H1 (cell line): ENCODE measurements around the gene TRAP1. TPM values are rescaled to one million over a fixed set of nuclear protein-coding genes. Genes with fewer than 3 reads are reported as not detected.

Experiments used
- CTCF ChIA-PET: fragments of 300-600 bp; sonication (Branson Sonifier 250); formaldehyde crosslinking; loops from one replicate; lab custom pipeline; 2021; ENCODE audit not compliant: partially characterized antibody; lab: Charles Lee
- POLR2A ChIA-PET: fragments of 300-600 bp; sonication (Branson Sonifier 250); formaldehyde crosslinking; loops from one replicate; lab custom pipeline; 2021; ENCODE audit warnings: inconsistent platforms; ENCODE audit not compliant: partially characterized antibody; lab: Charles Lee
- DNase-seq, 2 experiments: peaks; one replicate each; pipeline versions ENCODE4 v3.0.0 to v3.0.0-alpha.2; 2010 to 2022; ENCODE audit warnings: low spot score in 2 of 2, low read depth in 1 of 2, mixed read lengths in 1 of 2
- FAIRE-seq: peaks from 2 replicates; lab custom pipeline; 2011; peaks lifted over from hg19 to GRCh38; lab: Jason Lieb, UNC
- H2AFZ ChIP-seq: 2 replicates; pipeline ENCODE4 v1.8.1; 2012; ENCODE audit warnings: low read length, inconsistent platforms
- H2AK5ac ChIP-seq: 2 replicates; pipeline ENCODE4 v1.6.1; 2013; ENCODE audit warnings: low read depth, low read length
- H2BK120ac ChIP-seq: replicated peaks from 2 replicates; pipeline ENCODE3; 2013; ENCODE audit warnings: low read depth, low read length, inconsistent platforms
- H2BK12ac ChIP-seq: 2 replicates; pipeline ENCODE4 v1.6.1; 2013; ENCODE audit warnings: low read depth, low read length
- H2BK15ac ChIP-seq: 2 replicates; pipeline ENCODE4 v1.6.1; 2013; ENCODE audit warnings: low read length
- H2BK20ac ChIP-seq: 2 replicates; pipeline ENCODE4 v1.6.1; 2013; ENCODE audit warnings: low read length
- H2BK5ac ChIP-seq: 2 replicates; pipeline ENCODE4 v1.6.1; 2013; ENCODE audit warnings: low read depth, low read length
- H3K14ac ChIP-seq: 2 replicates; pipeline ENCODE4 v1.6.1; 2013; ENCODE audit warnings: inconsistent platforms; ENCODE audit not compliant: insufficient read length
- H3K18ac ChIP-seq: 2 replicates; pipeline ENCODE4 v1.6.1; 2013; ENCODE audit warnings: low read length; ENCODE audit errors: extremely low read depth
- H3K23ac ChIP-seq: 2 replicates; pipeline ENCODE4 v1.6.1; 2013; ENCODE audit warnings: inconsistent platforms; ENCODE audit not compliant: insufficient read length
- H3K23me2 ChIP-seq: 2 replicates; pipeline ENCODE4 v1.6.1; 2013; ENCODE audit warnings: low read depth, low read length
- H3K27ac ChIP-seq: 2 replicates; pipeline ENCODE4 v1.6.1; 2011; ENCODE audit warnings: low read depth, low read length, inconsistent platforms
- H3K27me3 ChIP-seq, 4 experiments: replicated peaks in 1 of 4; 1 replicate in 1 of 4; 2 replicates in 3 of 4; pipeline versions ENCODE4 v1.6.1 to v1.8.1; 2011 to 2013; ENCODE audit warnings: low read length in 3 of 4, mild to moderate bottlenecking in 3 of 4, inconsistent platforms in 2 of 4, mixed read lengths in 2 of 4, moderate library complexity in 1 of 4; ENCODE audit not compliant: control insufficient read depth in 3 of 4, insufficient read depth in 3 of 4; ENCODE audit errors: extremely low read depth in 1 of 4
- H3K36me3 ChIP-seq, 4 experiments: 2 replicates each; pipeline versions ENCODE4 v1.6.1 to v1.8.1; 2011 to 2013; ENCODE audit warnings: mild to moderate bottlenecking in 4 of 4, low read length in 3 of 4, moderate library complexity in 2 of 4, control low read depth in 1 of 4, inconsistent platforms in 1 of 4; ENCODE audit not compliant: insufficient read depth in 4 of 4, control insufficient read depth in 2 of 4
- H3K4ac ChIP-seq: replicated peaks from 2 replicates; pipeline ENCODE3; 2013; ENCODE audit warnings: low read length, low read depth, mixed read lengths, inconsistent platforms; ENCODE audit not compliant: insufficient read length
- H3K4me1 ChIP-seq, 4 experiments: replicated peaks in 1 of 4; 1 replicate in 1 of 4; 2 replicates in 3 of 4; pipeline versions ENCODE4 v1.6.1 to v1.8.1; 2011 to 2013; ENCODE audit warnings: low read length in 3 of 4, inconsistent platforms in 2 of 4, mixed read lengths in 1 of 4; ENCODE audit not compliant: insufficient read depth in 4 of 4, control insufficient read depth in 3 of 4
- H3K4me2 ChIP-seq, 2 experiments: 2 replicates each; pipeline versions ENCODE4 v1.6.1 to v1.8.1; 2011 to 2013; ENCODE audit warnings: low read depth in 2 of 2, low read length in 2 of 2, control low read depth in 1 of 2, inconsistent platforms in 1 of 2, mild to moderate bottlenecking in 1 of 2; ENCODE audit not compliant: insufficient read depth in 1 of 2
- H3K4me3 ChIP-seq, 4 experiments: fragments of 200-600, 300-600 bp in 1 of 4; sonication (generic), shearing (Covaris generic), sonication (Bioruptor Twin) in 1 of 4; 2 replicates each; pipeline versions ENCODE4 v1.5.1 to v1.8.1; 2011 to 2016; ENCODE audit warnings: low read length in 4 of 4, low read depth in 3 of 4, control low read depth in 2 of 4, inconsistent platforms in 2 of 4, mild to moderate bottlenecking in 2 of 4, mixed read lengths in 1 of 4, moderate library complexity in 1 of 4; ENCODE audit not compliant: insufficient read depth in 2 of 4; ENCODE audit errors: extremely low read depth in 1 of 4
- H3K56ac ChIP-seq: replicated peaks from 2 replicates; pipeline ENCODE3; 2013; ENCODE audit warnings: low read depth, mild to moderate bottlenecking, mixed read lengths, low read length, inconsistent platforms; ENCODE audit not compliant: insufficient read length
- H3K79me1 ChIP-seq: 2 replicates; pipeline ENCODE4 v1.6.1; 2013; ENCODE audit warnings: low read depth, low read length, control low read depth
- H3K79me2 ChIP-seq, 2 experiments: 2 replicates each; pipeline versions ENCODE4 v1.6.1 to v1.8.1; 2012 to 2013; ENCODE audit warnings: low read length in 2 of 2, mild to moderate bottlenecking in 2 of 2, inconsistent platforms in 1 of 2; ENCODE audit not compliant: insufficient read depth in 2 of 2, control insufficient read depth in 1 of 2
- H3K9ac ChIP-seq, 4 experiments: replicated peaks in 1 of 4; 1 replicate in 1 of 4; 2 replicates in 3 of 4; pipeline versions ENCODE4 v1.6.1 to v1.8.1; 2011 to 2013; ENCODE audit warnings: low read depth in 3 of 4, low read length in 3 of 4, control low read depth in 2 of 4, mild to moderate bottlenecking in 2 of 4, moderate library complexity in 2 of 4, inconsistent platforms in 1 of 4; ENCODE audit errors: extremely low read depth in 1 of 4
- H3K9me3 ChIP-seq, 2 experiments: 2 replicates each; pipeline versions ENCODE4 v1.6.1 to v1.8.1; 2012 to 2013; ENCODE audit warnings: mild to moderate bottlenecking in 2 of 2, moderate library complexity in 2 of 2, control low read depth in 1 of 2, inconsistent platforms in 1 of 2, low read depth in 1 of 2, low read length in 1 of 2, mixed read lengths in 1 of 2; ENCODE audit not compliant: insufficient read depth in 2 of 2
- H4K20me1 ChIP-seq, 2 experiments: replicated peaks in 1 of 2; 2 replicates each; pipeline versions ENCODE3 to v1.8.1; 2011 to 2013; ENCODE audit warnings: inconsistent platforms in 2 of 2, low read length in 2 of 2, mild to moderate bottlenecking in 1 of 2; ENCODE audit not compliant: insufficient read depth in 2 of 2, control insufficient read depth in 1 of 2
- H4K5ac ChIP-seq: 2 replicates; pipeline ENCODE4 v1.6.1; 2013; ENCODE audit warnings: low read length, low read depth, mixed read lengths, inconsistent platforms; ENCODE audit not compliant: insufficient read length
- H4K8ac ChIP-seq: 2 replicates; pipeline ENCODE4 v1.8.0; 2013; ENCODE audit warnings: mild to moderate bottlenecking, moderate library complexity, low read length, inconsistent platforms; ENCODE audit not compliant: insufficient read depth; ENCODE audit errors: extremely low read depth
- H4K91ac ChIP-seq: replicated peaks from 2 replicates; pipeline ENCODE3; 2013; ENCODE audit warnings: low read length, mixed read lengths, inconsistent platforms; ENCODE audit not compliant: insufficient read length
- CEBPB ChIP-seq: IDR thresholded peaks from 2 replicates; pipeline ENCODE4 v1.6.1; 2012; ENCODE audit warnings: low read depth, low read length
- EGR1 ChIP-seq: IDR thresholded peaks from 2 replicates; pipeline ENCODE4 v1.6.1; 2011; ENCODE audit warnings: low read depth, low read length, borderline replicate concordance
- MAX ChIP-seq: IDR thresholded peaks from 2 replicates; pipeline ENCODE4 v1.6.1; 2012; ENCODE audit warnings: inconsistent platforms
- SUZ12 ChIP-seq: fragments of 200-600 bp; sonication (generic); IDR thresholded peaks from 2 replicates; pipeline ENCODE4 v1.6.1; 2012; ENCODE audit warnings: mild to moderate bottlenecking, inconsistent platforms, low read length, moderate library complexity, mixed read lengths
- whole genome bisulfite sequencing, 2 experiments: shearing (Covaris generic) in 1 of 2; methylation state at CpG; one replicate each; pipeline versions ENCODE4 v1.1.6 to v1.1.7; 2013 to 2015; ENCODE audit warnings: low lambda C conversion rate in 2 of 2, mixed read lengths in 2 of 2, inconsistent platforms in 1 of 2, low coverage in 1 of 2, missing lambda C conversion rate in 1 of 2; ENCODE audit not compliant: insufficient replicate concordance in 2 of 2, insufficient coverage in 1 of 2, insufficient read length in 1 of 2; ENCODE audit errors: extremely low coverage in 1 of 2, missing lambda C conversion rate in 1 of 2; 5-methylcytosine and 5-hydroxymethylcytosine counted together
- polyA plus RNA-seq, 7 experiments: library from polyadenylated mRNA; depleted of rRNA in 3 of 7; stranded (reverse) in 5 of 7; unstranded in 2 of 7; fragments of >200 nt in 5 of 7; fragments of 200-250 nt in 2 of 7; gene quantifications; 1 replicate in 5 of 7; 2 replicates in 1 of 7; 4 replicates in 1 of 7; pipeline versions ENCODE4 v1.2.1 to v1.2.3, GENCODE V29; 2011 to 2013; ENCODE audit warnings: missing spikeins in 2 of 7, mixed read lengths in 2 of 7
- total RNA-seq: library from RNA; stranded (reverse); fragmentation: NEBNext Ultra II Directional; extraction: Animal tissue kit (Norgen Biotek cat#: 25700); gene quantifications from 2 replicates; pipeline ENCODE4 v1.2.1, GENCODE V29; 2021

Gene TRAP1
- total and polyA plus RNA-seq, 2 of the 8 experiments (the other 6 are each of a cell fraction or from before 2014, with no cell fraction given) = 215 to 283 TPM

- no peak overlapping the region for H3K4me2 ChIP-seq
- H4K5ac ChIP-seq = no peak overlapping the region
- no peak overlapping the region for H3K56ac ChIP-seq
- no peak overlapping the region for H3K14ac ChIP-seq
- H3K18ac ChIP-seq = no peak overlapping the region
- H3K36me3 ChIP-seq = peaks cover 21 to 63% (median 49%) of the 10 kb centered on the region in 4 experiments
- no peaks in the 10 kb centered on the region for H3K9me3 ChIP-seq
- H2AK5ac ChIP-seq = no peak overlapping the region
- no peak overlapping the region for H2BK20ac ChIP-seq
- H2BK120ac ChIP-seq = no peak overlapping the region
- FAIRE-seq (no peak), DNase-seq (no peak)
- POLR2A ChIA-PET = interaction anchor here (0.7 to 1.2 kb wide), 3 partner anchors 13 to 21 kb away, joined by 3 to 4 read pairs (median 3); no protein-coding TSS in a partner anchor
- no peaks in the 10 kb centered on the region for H3K4me1 ChIP-seq
- H3K23ac ChIP-seq = no peak overlapping the region
- H2BK15ac ChIP-seq = no peak overlapping the region
- H3K4me3 ChIP-seq = no peak overlapping the region
- no peak overlapping the region for H4K91ac ChIP-seq
- H4K20me1 ChIP-seq = peaks cover 3 to 13% of the 10 kb centered on the region in 2 experiments
- no peaks in the 10 kb centered on the region for H3K79me2 ChIP-seq
- CTCF ChIA-PET = interaction anchor here (1.2 to 1.4 kb wide), 4 partner anchors 9 to 98 kb away, joined by 3 to 10 read pairs (median 4); no protein-coding TSS in a partner anchor
- no peaks in the 10 kb centered on the region for H3K23me2 ChIP-seq
- no peak overlapping the region for H3K9ac ChIP-seq
- no peak overlapping the region for H2BK5ac ChIP-seq
- no peaks in the 10 kb centered on the region for H3K27me3 ChIP-seq
- H4K8ac ChIP-seq = no peak overlapping the region
- H2BK12ac ChIP-seq = no peak overlapping the region
- no peak overlapping the region for H2AFZ ChIP-seq
- no peak overlapping the region for H3K27ac ChIP-seq
- 91% methylated on average over 11 of the region's 11 CpGs; no CpG with 5 or more reads in 1 of the 2 experiments for WGBS, 2 experiments
- TF ChIP-seq SUZ12 = no peak
- no peak for TF ChIP-seq MAX
- TF ChIP-seq EGR1 = no peak
- no peak for TF ChIP-seq CEBPB
- no peaks in the 10 kb centered on the region for H3K79me1 ChIP-seq
- H3K4ac ChIP-seq = no peak overlapping the region
Measured at GRCh38 chr16:3677994-3678393, 39.3 kb downstream of the TRAP1 start.
